HG03095 (cell line): ENCODE data around the gene RAET1E.
A peak's percentile ranks its signal among the peaks of the same experiment; 100 is the strongest.

Source experiments
- ATAC-seq: cut with Tn5 transposase; IDR thresholded peaks from one replicate; pipeline ENCODE4 v1.9.1; 2021; ENCODE audit warnings: moderate library complexity; ENCODE audit not compliant: unreplicated experiment

Gene RAET1E

DNA sequence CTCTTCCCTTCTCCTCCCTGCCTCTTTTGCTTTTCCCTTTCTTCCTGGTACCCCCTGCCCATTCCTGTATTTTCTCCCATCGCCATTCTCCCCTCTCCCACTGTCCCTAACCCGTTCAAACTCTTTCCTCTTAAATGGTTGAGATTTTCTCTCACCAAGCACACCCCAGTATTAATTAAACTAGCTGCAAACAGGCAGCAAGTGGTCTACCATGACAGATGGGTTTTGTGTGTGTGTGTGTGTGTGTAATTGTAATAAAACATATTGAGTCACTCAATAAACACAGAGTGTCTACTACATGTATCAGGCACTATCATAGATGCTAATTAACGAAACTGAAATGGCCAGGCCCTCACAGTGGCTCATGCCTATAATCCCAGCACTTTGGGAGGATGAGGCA, 6.7 kb downstream of the RAET1E start:
- ATAC-seq, result no peak

DNA sequence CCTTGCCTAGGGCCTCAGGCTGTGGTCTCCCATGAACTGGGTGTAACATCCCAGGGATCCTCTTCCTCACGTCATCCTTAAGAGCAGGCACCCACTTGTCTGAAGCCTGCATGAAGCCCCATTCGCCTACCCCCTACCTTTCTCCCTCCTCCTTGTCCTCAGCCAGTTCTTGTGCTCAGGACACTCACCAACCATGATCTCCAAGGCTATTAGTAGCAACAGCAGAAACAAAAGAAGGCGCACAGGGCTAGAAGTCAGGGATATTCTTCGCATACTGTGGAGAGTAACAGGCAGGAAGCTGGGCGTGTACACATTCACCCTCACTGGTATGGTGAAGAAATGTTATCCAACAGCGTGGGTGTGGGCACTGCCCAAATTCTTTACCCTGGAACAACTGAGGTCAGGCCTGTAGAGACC, 7.3 kb downstream of the RAET1E start:
- ATAC-seq, result no peak

DNA sequence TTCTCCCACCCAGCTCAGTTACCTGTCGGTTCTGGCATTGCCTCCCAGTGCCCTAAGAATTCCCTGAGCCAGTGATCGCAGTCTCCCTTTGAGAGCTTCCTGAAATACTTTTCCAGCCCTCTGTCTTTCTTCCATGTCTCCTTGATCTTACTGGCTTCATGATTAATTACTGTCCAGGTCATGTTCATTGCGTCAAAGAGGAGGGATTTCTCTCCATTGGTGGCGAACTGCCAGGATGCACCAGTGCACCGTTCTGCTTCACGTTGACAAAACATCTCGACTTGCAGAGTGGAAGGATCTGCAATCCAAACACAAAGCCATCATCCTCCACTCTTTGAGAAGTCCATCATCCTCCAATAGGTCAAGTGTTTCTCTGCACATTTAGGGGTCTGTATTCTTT, 8.6 kb downstream of the RAET1E start:
- ATAC-seq, result no peak

DNA sequence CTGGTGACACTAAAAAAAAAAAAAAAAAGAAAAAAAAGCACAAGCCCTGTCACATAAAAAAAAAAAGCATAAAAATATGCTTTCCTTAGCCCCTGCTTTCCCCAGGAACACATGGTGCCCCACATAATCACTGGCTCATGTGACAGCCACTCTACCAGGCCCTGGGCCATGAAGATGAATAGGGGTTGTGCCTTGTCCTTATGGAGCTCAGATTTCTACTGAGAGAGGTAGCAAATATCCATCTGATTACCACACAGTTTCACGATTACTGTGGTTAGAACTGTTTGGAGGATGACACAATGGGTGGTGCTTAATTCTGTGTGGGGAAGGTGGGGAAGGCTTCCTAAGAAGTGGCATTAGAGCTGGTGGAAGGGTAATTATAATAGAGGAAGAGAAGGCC, 9.3 kb downstream of the RAET1E start:
- no peak for ATAC-seq

DNA sequence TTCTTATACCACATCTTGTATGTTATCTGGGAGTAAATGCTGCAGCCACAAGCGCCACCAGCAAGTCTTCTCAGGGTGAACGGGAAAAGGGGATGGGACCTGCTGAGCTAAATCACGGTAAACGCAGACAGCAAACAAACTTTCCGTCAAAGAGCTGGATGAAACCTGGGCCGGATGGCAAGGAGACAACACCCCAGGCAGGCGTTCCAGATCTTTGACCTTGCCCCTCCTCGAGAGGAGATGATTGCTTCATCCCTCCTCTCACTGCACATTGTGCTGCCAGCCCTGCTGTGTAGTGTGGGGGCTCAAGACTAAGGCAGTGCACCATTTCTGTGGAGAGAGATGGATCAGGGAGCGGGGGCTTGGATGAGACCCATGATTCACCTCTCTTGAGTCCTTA, 9.8 kb downstream of the RAET1E start:
- ATAC-seq, result no peak

DNA sequence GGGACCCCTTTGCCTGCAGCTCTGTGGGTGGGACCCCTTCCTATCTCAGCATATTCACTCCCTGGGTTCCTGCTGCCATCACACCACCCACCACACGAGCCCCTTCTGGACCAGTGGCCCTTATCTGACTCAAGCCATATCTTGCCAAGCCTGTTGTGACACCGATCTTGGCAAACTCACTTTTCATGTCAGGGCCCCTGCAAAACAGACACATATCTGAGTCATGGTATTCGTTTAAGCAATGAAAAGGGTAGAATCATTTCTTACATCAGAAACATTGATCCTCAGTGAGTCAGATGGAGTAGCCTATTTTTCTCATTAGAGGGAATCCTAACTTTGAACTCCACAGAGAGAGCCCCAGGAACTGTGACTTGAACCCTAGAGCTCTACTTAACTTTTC, 10.6 kb downstream of the RAET1E start:
- no peak for ATAC-seq

DNA sequence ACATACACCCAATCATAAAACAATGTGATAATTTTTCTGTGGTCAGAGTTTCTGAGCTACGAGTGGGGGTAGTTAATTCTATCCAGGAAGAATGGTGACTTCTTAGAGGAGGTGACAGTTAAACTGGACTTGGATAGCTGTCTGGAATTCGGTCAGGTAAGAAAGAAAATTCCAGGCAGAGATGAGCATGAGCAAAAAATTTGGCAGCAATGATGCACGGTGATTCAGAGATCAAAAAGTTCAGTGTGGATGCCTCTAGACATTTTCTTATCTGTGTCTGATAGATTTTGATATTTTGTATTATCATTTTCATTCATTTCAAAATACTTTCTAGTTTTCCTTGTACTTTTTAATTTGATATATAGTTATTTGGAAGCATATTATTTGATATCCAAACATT, 12.0 kb downstream of the RAET1E start:
- no peak for ATAC-seq

DNA sequence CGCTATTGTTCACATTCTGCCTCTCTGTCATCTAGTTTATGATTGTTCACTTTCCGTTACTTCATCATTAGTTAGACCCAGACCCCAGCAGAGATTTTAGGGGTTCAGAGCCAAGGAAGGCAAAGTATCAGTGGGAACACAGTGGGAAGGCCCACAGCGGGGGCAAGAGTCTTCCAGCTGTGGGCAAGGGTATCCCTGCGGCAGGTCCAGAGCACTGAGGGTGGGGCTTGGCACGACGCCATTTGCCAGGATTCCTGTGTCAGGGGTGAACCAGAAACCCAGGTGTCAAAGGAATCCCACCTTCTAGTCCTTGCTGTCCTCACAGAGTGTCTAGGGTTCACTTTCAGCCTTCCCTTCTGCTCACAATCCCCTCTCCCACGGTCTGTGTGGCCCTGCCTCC, 13.3 kb downstream of the RAET1E start:
- ATAC-seq, result no peak

DNA sequence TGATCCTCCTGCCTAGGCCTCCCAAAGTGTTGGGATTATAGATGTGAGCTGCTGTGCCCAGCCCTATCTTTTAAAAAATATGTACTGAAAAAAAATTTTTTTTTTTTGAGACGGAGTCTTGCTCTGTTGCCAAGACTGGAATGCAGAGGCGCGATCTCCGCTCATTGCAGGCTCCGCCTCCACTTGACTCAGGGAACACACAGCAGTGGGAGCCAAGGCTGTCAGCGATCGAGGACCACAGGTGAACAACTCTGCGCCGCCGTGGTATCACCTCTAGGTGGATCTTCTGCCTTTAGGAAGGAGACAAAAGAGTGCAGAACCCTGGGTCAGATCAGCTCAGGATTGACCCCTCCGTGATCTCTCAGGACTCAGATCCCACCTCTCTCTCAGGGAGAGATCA, 13.7 kb downstream of the RAET1E start:
- ATAC-seq, result no peak

DNA sequence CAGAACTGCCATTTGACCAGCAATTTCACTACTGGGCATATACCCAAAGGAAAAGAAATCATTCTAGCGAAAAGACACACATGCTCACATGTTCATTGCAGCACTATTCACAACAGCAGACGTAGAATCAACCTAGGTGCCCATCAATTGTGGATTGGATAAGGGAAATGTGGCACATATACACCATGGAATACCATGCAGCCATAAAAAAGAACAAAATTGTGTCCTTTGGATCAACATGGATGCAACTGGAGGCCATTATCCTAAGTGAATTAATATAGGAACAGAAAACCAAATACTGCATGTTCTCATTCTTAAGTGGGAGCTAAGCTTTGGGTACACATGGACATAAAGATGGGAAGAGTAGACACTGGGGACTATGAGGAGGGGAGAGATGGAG, 16.1 kb downstream of the RAET1E start:
- no peak for ATAC-seq

DNA sequence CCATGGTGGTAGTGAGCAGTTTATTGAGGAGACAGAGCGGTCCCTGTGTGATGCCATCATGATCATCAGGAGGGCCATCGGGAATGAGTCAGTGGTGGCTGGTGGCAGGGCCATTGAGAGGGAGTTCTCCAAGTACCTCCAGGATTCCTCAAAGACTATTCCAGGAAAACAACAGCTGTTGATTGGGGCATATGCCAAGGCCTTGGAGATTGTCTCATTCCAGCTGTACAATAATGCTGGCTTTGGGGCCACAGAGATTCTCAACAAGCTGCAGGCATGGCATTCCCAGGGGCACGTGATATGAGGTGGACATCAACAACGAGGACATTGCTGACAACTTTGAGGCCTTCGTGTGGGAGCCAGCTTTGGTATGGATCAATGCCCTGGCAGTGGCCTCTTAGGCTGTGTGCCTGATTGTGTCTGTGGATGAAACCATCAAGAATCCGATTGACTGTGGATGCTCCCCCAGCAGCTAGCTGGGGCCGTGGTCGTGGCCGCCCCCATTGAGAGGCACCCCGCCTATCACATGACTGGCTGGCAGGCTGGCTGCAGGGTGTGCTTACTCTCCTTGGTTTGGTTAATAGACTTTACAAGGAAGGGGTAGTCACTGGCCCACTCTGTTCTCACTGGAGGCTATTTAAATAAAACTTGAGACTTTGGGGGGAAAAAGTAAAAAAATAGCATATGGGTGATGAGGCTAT, 16.7 kb downstream of the RAET1E start:
- ATAC-seq, result no peak

DNA sequence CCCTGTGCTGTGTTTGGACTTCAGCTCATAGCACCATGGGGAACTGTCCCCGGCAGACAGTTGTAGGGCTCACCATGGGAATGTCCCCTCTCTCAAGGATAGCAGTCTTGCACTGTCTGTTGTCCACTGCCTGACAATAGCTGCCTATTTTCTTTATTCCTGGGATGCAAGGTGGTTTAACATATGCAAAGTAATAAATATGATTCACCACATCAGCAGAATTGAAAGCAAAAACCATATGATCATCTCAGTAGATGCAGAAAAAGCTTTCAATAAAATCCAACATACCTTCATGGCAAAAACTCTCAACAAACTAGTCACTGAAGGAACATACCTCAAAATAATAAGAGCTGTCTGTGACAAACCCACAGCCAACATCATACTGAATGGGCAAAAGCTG, 20.3 kb downstream of the RAET1E start:
- ATAC-seq, result no peak

DNA sequence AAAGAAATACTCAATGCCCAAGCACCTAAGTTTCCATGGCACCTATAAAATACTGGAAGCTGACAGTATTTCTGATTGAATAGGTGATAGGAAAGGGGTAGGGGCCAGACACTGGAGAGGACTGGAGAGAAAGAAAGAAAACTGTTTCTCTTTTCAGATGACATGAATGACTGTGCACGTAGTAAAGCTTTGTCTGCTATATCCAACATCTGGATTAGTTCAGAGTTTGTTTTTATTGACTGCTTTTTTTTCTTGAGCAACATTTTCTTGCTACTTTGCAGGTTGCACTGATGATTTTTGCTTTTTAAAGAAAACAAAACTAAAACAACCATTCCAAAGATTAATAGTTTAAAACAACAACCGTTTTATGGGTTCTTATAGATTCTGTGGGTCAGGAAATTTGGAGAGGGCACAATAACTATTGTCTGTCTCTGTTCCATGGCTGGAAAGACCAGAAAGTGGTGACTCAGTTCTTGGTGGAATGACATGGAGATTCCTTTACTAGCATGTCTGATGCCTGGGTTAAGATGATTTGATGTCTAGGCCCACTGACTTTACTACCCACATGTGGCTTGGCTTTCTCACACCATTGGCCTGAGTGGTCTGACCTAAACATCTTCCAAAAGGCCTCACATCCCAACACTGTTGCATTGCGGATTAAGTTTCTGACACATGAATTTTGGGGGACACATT, 21.5 kb downstream of the RAET1E start:
- ATAC-seq, result no peak

DNA sequence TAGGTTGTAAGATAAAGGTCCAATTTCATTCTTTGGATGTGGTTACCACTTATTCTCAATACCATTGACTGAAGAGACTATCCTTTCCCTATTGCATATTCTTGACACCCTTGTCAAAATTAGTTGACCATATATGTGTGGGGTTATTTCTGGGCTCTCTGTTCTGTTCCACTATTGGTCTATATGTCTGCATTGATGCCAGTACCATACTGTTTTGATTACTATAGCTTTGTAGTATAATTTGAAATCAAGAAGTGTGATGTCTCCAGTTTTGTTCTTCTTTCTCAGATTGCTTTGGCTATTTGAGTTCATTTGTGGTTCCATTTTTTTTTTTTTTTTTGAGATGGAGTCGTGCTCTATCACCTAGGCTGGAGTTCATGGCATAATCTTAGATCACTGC, 25.7 kb downstream of the RAET1E start:
- no peak for ATAC-seq

DNA sequence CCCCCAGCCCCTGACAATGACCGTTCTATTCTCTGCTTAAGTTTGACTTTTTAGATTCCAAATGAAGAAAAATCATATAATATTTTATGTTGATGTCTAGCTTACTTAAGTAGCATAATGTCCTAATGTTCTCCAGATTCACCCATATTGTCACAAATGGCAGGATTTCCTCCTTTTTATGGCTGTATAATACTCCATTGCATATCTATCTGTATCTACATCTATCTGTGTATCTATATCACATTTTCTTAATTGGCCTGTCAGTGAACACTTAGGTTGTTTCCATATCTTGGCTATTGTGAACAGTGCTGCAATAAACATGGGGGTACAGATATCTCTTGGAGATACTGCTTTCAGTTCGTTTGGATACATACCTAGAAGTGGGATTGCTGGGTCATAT, 26.7 kb downstream of the RAET1E start:
- ATAC-seq, result no peak

DNA sequence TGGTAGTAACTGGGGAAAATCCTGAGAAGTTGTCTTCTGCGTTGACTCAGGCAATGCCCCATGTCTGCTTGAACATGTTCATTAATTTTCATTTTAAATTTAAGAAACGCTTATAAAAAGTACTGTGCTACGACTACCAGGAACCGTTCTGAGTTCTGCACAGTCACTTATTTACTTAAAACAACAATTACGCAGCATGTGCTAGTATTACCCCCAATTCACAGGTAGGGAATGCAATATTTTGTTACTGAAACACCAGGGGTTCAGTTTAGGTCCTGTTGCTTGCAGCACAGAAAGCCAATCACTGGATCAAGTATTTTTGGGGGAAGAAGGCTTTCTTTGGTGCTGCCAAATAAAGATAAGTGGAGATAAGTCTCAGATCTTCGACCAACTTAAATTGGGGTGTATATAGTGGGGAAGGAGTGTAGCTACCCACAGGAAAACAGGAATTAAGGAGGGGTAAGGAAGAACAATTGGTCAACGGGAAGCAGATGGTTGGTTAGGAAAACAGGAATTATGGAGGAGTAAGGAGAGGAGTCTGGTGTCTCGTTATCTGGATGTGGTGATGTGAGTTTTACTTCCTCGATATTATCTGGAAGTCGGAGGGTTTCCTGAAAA, 28.5 kb downstream of the RAET1E start:
- no peak for ATAC-seq

DNA sequence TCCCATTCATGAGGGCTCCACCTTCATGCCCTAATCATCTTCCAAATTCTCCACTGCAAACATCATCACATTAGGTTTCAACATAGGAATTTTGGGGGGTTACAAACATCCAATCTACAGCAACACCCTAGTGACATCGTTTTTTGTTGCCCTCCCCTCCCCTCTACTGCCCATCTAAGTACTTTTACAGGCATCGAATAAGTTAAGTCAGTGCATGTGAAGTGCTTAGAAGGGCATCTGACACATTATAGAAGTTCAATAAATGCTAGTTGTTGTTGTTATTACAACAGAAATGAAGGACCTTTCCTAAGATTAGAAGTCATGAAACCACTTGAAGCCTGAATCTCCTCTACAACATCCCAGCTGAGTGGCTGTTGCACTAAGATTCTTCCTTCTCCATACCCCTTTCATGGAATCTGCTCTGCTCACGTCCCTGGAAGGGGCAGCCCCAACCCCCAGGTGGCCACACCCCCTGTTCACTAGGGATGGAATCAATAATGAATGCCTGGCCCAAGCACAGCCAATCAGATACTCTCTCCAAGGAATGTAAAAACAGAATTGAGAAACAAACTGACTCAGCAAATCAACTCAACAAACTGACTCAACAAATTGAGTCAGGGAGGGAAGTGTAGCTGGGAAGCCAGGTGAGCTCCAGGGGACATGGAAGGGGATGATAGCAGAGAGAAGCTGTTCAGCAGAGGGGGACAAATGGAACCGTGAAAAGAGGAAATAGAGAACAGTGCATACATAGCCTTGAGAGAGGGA, 29.9 kb downstream of the RAET1E start:
- ATAC-seq, result no peak

DNA sequence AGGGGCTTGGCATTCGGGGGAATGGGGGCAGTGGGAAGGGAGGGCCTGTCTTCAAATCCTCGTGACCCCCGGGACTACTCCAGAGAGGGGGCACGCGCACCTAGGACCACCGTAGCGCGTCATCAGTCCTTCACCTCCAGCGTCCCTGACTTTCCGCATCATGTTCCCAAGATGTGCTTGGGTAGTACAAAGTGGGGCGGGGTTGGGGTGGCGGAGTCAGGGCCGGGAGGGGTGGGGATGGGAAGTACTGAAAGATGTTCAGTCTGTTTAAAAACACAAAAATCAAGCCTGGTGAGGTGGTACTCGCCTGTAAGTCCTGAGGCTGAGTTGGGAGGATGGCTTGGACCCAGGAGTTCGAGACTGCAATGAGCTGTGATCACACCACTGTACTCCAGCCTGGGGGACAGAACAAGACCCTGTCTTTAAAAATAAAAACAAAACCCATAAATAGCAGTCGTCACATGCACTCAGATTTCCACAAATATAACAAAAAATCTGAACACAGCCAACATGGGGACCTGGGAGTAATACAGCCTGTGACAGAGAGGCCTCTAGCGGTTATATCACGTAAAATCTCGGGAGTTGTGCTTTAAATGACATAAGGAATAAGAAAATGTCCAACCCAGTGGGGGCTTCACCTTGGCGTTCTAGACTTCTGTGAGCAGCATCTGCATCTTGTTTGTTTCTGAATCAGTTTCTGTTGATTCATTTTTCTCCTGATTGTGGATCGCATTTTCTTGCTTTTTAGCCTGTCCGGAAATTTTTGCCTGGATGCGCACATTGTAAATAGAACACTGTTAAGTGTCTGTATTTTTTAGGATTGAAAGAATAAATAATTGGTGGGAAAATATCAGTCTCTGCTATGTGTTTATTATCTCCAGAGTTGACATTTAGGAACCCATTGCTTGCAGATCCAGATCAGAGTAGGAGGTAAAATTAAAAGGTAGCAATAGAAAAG, 33.1 kb downstream of the RAET1E start:
- no peak for ATAC-seq

DNA sequence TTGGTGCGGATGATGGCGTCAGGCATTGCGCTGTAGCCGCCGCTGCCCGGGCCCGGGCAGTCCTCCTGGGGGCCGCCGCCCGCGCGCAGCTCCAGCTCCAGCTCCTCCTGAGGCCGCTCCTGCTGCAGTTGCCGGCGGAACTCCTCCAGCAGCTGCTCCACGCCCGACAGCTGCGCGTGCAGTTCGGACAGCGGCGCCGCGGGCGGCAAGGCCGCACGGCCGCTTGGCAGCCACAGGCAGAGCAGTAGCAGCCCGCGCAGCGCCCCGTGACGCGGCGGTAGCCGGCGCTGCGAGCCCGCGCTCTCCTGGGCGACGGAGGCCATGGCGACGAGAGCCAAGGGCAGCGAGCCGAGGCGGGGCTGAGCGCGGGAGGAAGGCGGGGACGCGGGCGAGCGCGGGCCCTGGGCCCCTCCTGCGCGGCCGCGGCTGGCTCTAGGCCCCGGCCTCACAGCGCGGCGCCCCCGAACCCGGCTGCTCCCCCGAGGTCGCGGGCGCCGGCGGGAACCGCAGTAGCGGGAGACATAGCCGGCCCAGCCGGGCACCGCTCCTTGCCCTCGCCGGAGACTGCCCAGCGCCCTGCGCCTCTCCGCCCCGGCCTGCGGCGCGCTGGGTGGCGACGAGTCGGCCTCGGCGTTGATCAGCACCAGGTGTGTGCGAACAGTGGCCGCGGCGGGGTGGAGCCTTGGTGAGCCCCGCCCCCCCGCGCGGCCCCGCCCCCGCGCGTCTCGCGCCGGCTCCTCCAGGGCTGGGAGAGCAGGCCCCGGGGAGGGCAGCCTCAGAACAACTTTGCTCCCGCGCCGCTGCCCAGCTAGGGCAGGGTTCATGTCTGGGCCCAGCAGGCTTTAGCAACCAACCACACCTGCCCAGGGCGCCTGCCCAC, 34.0 kb downstream of the RAET1E start, which contains the start of gene LRP11:
Gene LRP11 (minus strand): TSS at position 662 of the 880 bp plus-strand sequence. CDS start 339 bp downstream, at position 323.
- peak; percentile 83 for ATAC-seq
